Left lung (tissue), 10 donors: Measurements from ENCODE around the gene RBFOX1. TPM values are rescaled to one million over a fixed set of nuclear protein-coding genes. Genes with fewer than 3 reads are reported as not detected.

Experiments
- ATAC-seq: fragments of 200-7000 bp; cut with Tn5 transposase; one replicate; pipeline ENCODE4 v1.9.1; 2020; ENCODE audit warnings: moderate library complexity
- DNase-seq, 4 donors: peaks; one replicate each; pipeline ENCODE4 v3.0.0-alpha.2; 2013 to 2020
- H3K27ac ChIP-seq, 2 donors: fragments of 200-600 bp; sonication (generic) in 1 of 2; one replicate each; pipeline versions ENCODE4 v1.5.0 to v1.8.0; 2020 to 2021
- H3K27me3 ChIP-seq, 2 donors: fragments of 200-600 bp; sonication (generic) in 1 of 2; one replicate each; pipeline versions ENCODE4 v1.5.0 to v1.8.0; 2020 to 2021
- H3K36me3 ChIP-seq, 2 donors: fragments of 200-600 bp; sonication (generic) in 1 of 2; one replicate each; pipeline versions ENCODE4 v1.5.0 to v1.8.0; 2020 to 2021
- H3K4me1 ChIP-seq, 2 donors: fragments of 200-600 bp; one replicate each; pipeline ENCODE4 v1.8.0; 2021
- H3K4me3 ChIP-seq, 2 donors: fragments of 200-600 bp; sonication (generic) in 1 of 2; one replicate each; pipeline versions ENCODE4 v1.5.0 to v1.8.0; 2020 to 2021; ENCODE audit warnings: mild to moderate bottlenecking in 1 of 2
- H3K9me3 ChIP-seq, 2 donors: fragments of 200-600 bp; sonication (generic) in 1 of 2; one replicate each; pipeline versions ENCODE4 v1.5.0 to v1.8.0; 2020 to 2021
- CTCF ChIP-seq, 2 donors: fragments of 200-600 bp; sonication (generic) in 1 of 2; IDR thresholded peaks; one replicate each; pipeline versions ENCODE4 v1.5.0 to v1.8.0; 2021; ENCODE audit warnings: antibody characterized with exemption in 2 of 2
- intact Hi-C, 2 donors: fragments of 100-400 bp; cut with DNase I; formaldehyde crosslinking; loops; one replicate each; pipeline versions ENCODE4 v1.11.2 to v1.14.2; 2022
- polyA plus RNA-seq, 6 donors: library from polyadenylated mRNA; unstranded; fragments of 120-200 nt; gene quantifications; one replicate each; pipeline ENCODE4 v1.2.1, GENCODE V29; 2013; ENCODE audit not compliant: insufficient read length in 6 of 6
- total RNA-seq, 2 donors: library from RNA; stranded (reverse); fragmentation: NEBNext Ultra II Directional; extraction: Animal tissue kit (Norgen Biotek cat#: 25700); gene quantifications; one replicate each; pipeline ENCODE4 v1.2.1, GENCODE V29; 2021
- donor health status: DM: no; HTN: yes; CAD: no.
- donor health status: DM: no; HTN: no; CAD: no.

RBFOX1 gene
- total and polyA plus RNA-seq, 8 donors = 0.41 to 1.7 (median 0.91) TPM; not detected in 2

GRCh38 chr16:7443648-7444365 is 111.2 kb downstream of the RBFOX1 start:
- DNase-seq (no peak), ATAC-seq (no peak)
- Histone ChIP-seq H3K4me1 (no peaks in the 10 kb centered on the region), H3K36me3 (no peaks in the 10 kb centered on the region), H3K27ac (no peak overlapping the region), H3K27me3 (no peaks in the 10 kb centered on the region), H3K4me3 (no peak overlapping the region), H3K9me3 (no peaks in the 10 kb centered on the region)
- intact Hi-C loops = no loop called here
- no peak for TF ChIP-seq CTCF (IDR thresholded peaks at IDR 0.05)

- H3K9me3 ChIP-seq = peaks cover 0 to 3% of the 10 kb centered on the region in 2 donors
- intact Hi-C loops = no loop called here
- ATAC-seq = no peak
Observed at GRCh38 chr16:7449306-7449705, 116.7 kb downstream of the RBFOX1 start.

GRCh38 chr16:7449808-7450207 is 117.2 kb downstream of the RBFOX1 start:
- intact Hi-C loops = no loop called here
- Histone ChIP-seq H3K4me3 (no peak overlapping the region), H3K36me3 (no peaks in the 10 kb centered on the region), H3K9me3 (peaks cover 0 to 8% of the 10 kb centered on the region in 2 donors), H3K27ac (no peak overlapping the region), H3K4me1 (no peaks in the 10 kb centered on the region), H3K27me3 (no peaks in the 10 kb centered on the region)
- TF ChIP-seq CTCF (IDR thresholded peaks at IDR 0.05) = no peak
- DNase-seq = no peak
- ATAC-seq = no peak

More at GRCh38 chr16:7449306-7449705, 116.7 kb downstream of the RBFOX1 start:
- no peaks in the 10 kb centered on the region for H3K27me3 ChIP-seq
- H3K4me1 ChIP-seq = no peaks in the 10 kb centered on the region
- H3K36me3 ChIP-seq = no peaks in the 10 kb centered on the region
- DNase-seq = no peak
- no peak overlapping the region for H3K4me3 ChIP-seq
- no peak overlapping the region for H3K27ac ChIP-seq
- TF ChIP-seq CTCF (IDR thresholded peaks at IDR 0.05) = no peak

GRCh38 chr16:7450440-7450839 is 117.8 kb downstream of the RBFOX1 start:
- H3K36me3 ChIP-seq = no peaks in the 10 kb centered on the region
- H3K4me1 ChIP-seq = no peaks in the 10 kb centered on the region
- no peak for TF ChIP-seq CTCF (IDR thresholded peaks at IDR 0.05)
- H3K27me3 ChIP-seq = no peaks in the 10 kb centered on the region
- H3K9me3 ChIP-seq = peaks cover 0 to 8% of the 10 kb centered on the region in 2 donors
- no peak overlapping the region for H3K4me3 ChIP-seq
- H3K27ac ChIP-seq = no peak overlapping the region
- DNase-seq (no peak), ATAC-seq (no peak)
- intact Hi-C loops = no loop called here

- no peak overlapping the region for H3K4me3 ChIP-seq
- H3K9me3 ChIP-seq = peaks cover 0 to 10% of the 10 kb centered on the region in 2 donors
- no peaks in the 10 kb centered on the region for H3K27me3 ChIP-seq
- DNase-seq (no peak), ATAC-seq (no peak)
- H3K27ac ChIP-seq = no peak overlapping the region
- intact Hi-C loops = no loop called here
- no peaks in the 10 kb centered on the region for H3K36me3 ChIP-seq
- H3K4me1 ChIP-seq = no peaks in the 10 kb centered on the region
- no peak for TF ChIP-seq CTCF (IDR thresholded peaks at IDR 0.05)
Observed at GRCh38 chr16:7452090-7452489, 119.4 kb downstream of the RBFOX1 start.
